Activated CD4-positive, CD25-positive, alpha-beta regulatory T cell treated with anti-CD3 and anti-CD28 coated beads, Interleukin-2, amount 50 U/mL, for 72 hours (primary cell): ENCODE measurements around the gene RTL1.

Experiments used
- DNase-seq: peaks from one replicate; pipeline ENCODE4 v3.0.0; 2021

Gene RTL1

GRCh38 chr14:100898465-100898864 lies 5.1 kb downstream of the RTL1 start:
- DNase-seq = no peak

GRCh38 chr14:100896369-100897060 lies 7.0 kb downstream of the RTL1 start:
- DNase-seq = peak; percentile 6

GRCh38 chr14:100895411-100895810 lies 8.1 kb downstream of the RTL1 start:
- peak; percentile 19 for DNase-seq

GRCh38 chr14:100894416-100894815 lies 9.1 kb downstream of the RTL1 start:
- peak; percentile 14 for DNase-seq

- DNase-seq = peak; percentile 13
These were observed 9.8 kb downstream of the RTL1 start for GRCh38 chr14:100893760-100894159.

GRCh38 chr14:100893228-100893601 lies 10.3 kb downstream of the RTL1 start:
- DNase-seq = no peak

- DNase-seq = peak; percentile 19
These were observed 10.9 kb downstream of the RTL1 start for GRCh38 chr14:100892496-100893227.

- DNase-seq = peak; percentile 26
These were observed 11.7 kb downstream of the RTL1 start for GRCh38 chr14:100891501-100892445.

- DNase-seq = peak; percentile 12
These were observed 12.5 kb downstream of the RTL1 start for GRCh38 chr14:100891051-100891450.

- DNase-seq = no peak
These were observed 13.3 kb downstream of the RTL1 start for GRCh38 chr14:100890061-100890850.

- DNase-seq = peak; percentile 7
These were observed 13.9 kb downstream of the RTL1 start for GRCh38 chr14:100889641-100890040.

- no peak for DNase-seq
These were observed 14.7 kb downstream of the RTL1 start for GRCh38 chr14:100888789-100889315.

- no peak for DNase-seq
These were observed 15.7 kb downstream of the RTL1 start for GRCh38 chr14:100887728-100888335.

- no peak for DNase-seq
These were observed 17.9 kb downstream of the RTL1 start for GRCh38 chr14:100885617-100886016.

GRCh38 chr14:100885196-100885595 lies 18.3 kb downstream of the RTL1 start:
- DNase-seq = no peak

GRCh38 chr14:100884456-100884855 lies 19.1 kb downstream of the RTL1 start:
- DNase-seq = no peak

- no peak for DNase-seq
These were observed 19.8 kb downstream of the RTL1 start for GRCh38 chr14:100883789-100884101.

GRCh38 chr14:100882991-100883788 lies 20.3 kb downstream of the RTL1 start:
- DNase-seq = no peak

- DNase-seq = no peak
These were observed 21.2 kb downstream of the RTL1 start for GRCh38 chr14:100882026-100882967.
